A549 (cell line): ENCODE data around the gene VSIR.
A peak's percentile ranks its signal among the peaks of the same experiment; 100 is the strongest.

Experiments
- CEBPB ChIP-seq, 2 experiments: fragments of >200 bp in 1 of 2; sonication (Bioruptor Twin) in 1 of 2; formaldehyde crosslinking in 1 of 2; IDR thresholded peaks; 2 replicates each; pipeline ENCODE4 v1.6.1; 2012 to 2016
- SREBF2 ChIP-seq: fragments of 450-650 bp; IDR thresholded peaks from 2 replicates; pipeline ENCODE4 v1.6.1; 2014; ENCODE audit warnings: mild to moderate bottlenecking, moderate library complexity
- ZNF302 ChIP-seq: fragments of 250-450 bp; sonication (Bioruptor Pico); IDR thresholded peaks from 2 replicates; pipeline ENCODE4 v1.9.0; 2021; ENCODE audit warnings: inconsistent platforms, mild to moderate bottlenecking, moderate library complexity

- TF ChIP-seq ZNF302 (CRISPR knock-in tag), result peak; percentile 92
- no peak for TF ChIP-seq CEBPB (IDR thresholded peaks at IDR 0.05)
- TF ChIP-seq SREBF2, result no peak
These were observed 7.2 kb downstream of the VSIR start for GRCh38 chr10:71765906-71766716.
